Measurements from ENCODE around the gene C1orf159. TPM values are rescaled to one million over a fixed set of nuclear protein-coding genes. Genes with fewer than 3 reads are reported as not detected.

C1orf159 gene
- total and polyA plus RNA-seq, 9 of the 15 experiments (the other 6 are each of a cell fraction or from before 2014, with no cell fraction given): 0.28 to 54.9 (median 10.6) TPM

- no peak for TF ChIP-seq CCNT2 (IDR thresholded peaks at IDR 0.05; ENCODE audit: borderline replicate concordance, extremely low read depth, insufficient read length, low read depth, low read length)
- peak; percentile 64; the same call in 1 of the 2 replicates for TF ChIP-seq SMARCE1 (IDR thresholded peaks at IDR 0.05)
- TF ChIP-seq E2F1 (CRISPR knock-in tag; IDR thresholded peaks at IDR 0.05): no peak
- TF ChIP-seq ZBED1 (IDR thresholded peaks at IDR 0.05): no peak
- no peak for TF ChIP-seq TAF9B (IDR thresholded peaks at IDR 0.05; ENCODE audit: partially characterized antibody)
- TF ChIP-seq ZNF239 (CRISPR knock-in tag; IDR thresholded peaks at IDR 0.05): no peak
- no peak for TF ChIP-seq ZNF75A (CRISPR knock-in tag; IDR thresholded peaks at IDR 0.05)
- no peak for TF ChIP-seq RFX5 (IDR thresholded peaks at IDR 0.05; ENCODE audit: low read depth, low read length)
- no peak for TF ChIP-seq ZFP1 (CRISPR knock-in tag; IDR thresholded peaks at IDR 0.05)
- TF ChIP-seq TARDBP (IDR thresholded peaks at IDR 0.05): no peak
- no peak for TF ChIP-seq ZNF644 (tag; IDR thresholded peaks at IDR 0.05; ENCODE audit: low read depth)
- TF ChIP-seq ARHGAP35 (IDR thresholded peaks at IDR 0.05; ENCODE audit: partially characterized antibody): no peak
- no peak for TF ChIP-seq ZNF780A (CRISPR knock-in tag; IDR thresholded peaks at IDR 0.05)
- TF ChIP-seq CCAR2 (IDR thresholded peaks at IDR 0.05; ENCODE audit: low read depth, low read length): no peak
- TF ChIP-seq POLR3A (IDR thresholded peaks at IDR 0.05; ENCODE audit: borderline replicate concordance, extremely low read depth, insufficient read depth, insufficient read length): no peak
- TF ChIP-seq SMAD1 (IDR thresholded peaks at IDR 0.05; ENCODE audit: low read depth, low read length, partially characterized antibody): no peak
- no peak for TF ChIP-seq THRB (CRISPR knock-in tag; conservative IDR thresholded peaks at IDR 0.05)
- TF ChIP-seq RREB1 (CRISPR knock-in tag; IDR thresholded peaks at IDR 0.05): no peak
- TF ChIP-seq HOXB6 (CRISPR knock-in tag; IDR thresholded peaks at IDR 0.05; ENCODE audit: borderline replicate concordance): no peak
- TF ChIP-seq TFAP4 (CRISPR knock-in tag; IDR thresholded peaks at IDR 0.05; ENCODE audit: borderline replicate concordance): 0 out of 2 replicates have a peak, but pooled peaks have one; percentile 43
- TF ChIP-seq TBL1XR1 (IDR thresholded peaks at IDR 0.05; ENCODE audit: low read length in 2 of 2): no peak
- TF ChIP-seq KDM1A (IDR thresholded peaks at IDR 0.05): no peak
Observed at GRCh38 chr1:1109743-1110142, 6.1 kb downstream of the C1orf159 start (continued).
